ENCODE results near the gene ARHGEF16. TPM values are rescaled to one million over a fixed set of nuclear protein-coding genes. Genes with fewer than 3 reads are reported as not detected.

The ARHGEF16 gene
- total RNA-seq, 1 experiment from 2014 or later: 4.7 TPM

DNA sequence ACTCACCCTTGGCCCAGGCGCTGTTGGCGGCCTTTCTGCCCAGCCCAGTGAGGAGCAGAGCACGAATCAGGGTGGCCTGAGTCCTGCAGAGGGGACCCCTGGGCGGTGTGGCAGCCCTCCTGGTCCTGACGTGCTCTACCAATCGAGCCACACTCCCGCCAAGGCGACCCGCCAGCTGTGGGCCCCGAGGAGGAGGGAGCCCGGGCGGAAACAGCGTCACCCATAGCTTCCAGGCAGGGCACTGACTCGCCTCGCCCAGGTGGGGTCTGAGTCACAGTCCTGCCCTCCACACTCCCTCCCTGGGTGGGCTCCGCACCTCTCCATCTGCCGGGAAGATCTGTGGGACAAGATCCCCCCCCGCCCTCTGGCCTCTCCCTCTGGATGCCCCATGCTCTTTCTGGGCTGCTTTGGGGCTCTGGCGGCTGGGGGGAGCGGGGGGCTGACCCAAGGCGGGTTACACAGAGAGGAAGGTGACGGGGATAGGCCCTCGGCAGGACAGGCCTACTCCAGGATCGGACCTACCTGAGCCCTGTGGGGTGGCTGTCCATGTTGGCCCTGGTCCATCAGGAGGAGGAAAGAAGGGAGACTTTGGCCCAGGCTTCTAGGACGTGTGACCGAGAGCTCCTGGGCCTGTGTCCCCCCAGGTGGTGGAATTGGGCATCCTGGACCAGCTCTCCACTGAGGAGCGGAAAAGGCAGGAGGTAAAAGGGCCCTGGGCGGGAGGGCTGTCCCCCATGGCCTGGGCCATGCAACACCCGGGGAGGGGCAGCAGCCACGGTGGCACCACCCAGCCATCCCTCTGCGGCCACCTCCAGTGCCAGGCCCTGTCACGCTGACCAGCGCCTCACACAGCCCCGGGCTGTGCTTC, 14.0 kb downstream of the ARHGEF16 start:
- DNase-seq (ENCODE audit: low read depth): peak; percentile 90

DNA sequence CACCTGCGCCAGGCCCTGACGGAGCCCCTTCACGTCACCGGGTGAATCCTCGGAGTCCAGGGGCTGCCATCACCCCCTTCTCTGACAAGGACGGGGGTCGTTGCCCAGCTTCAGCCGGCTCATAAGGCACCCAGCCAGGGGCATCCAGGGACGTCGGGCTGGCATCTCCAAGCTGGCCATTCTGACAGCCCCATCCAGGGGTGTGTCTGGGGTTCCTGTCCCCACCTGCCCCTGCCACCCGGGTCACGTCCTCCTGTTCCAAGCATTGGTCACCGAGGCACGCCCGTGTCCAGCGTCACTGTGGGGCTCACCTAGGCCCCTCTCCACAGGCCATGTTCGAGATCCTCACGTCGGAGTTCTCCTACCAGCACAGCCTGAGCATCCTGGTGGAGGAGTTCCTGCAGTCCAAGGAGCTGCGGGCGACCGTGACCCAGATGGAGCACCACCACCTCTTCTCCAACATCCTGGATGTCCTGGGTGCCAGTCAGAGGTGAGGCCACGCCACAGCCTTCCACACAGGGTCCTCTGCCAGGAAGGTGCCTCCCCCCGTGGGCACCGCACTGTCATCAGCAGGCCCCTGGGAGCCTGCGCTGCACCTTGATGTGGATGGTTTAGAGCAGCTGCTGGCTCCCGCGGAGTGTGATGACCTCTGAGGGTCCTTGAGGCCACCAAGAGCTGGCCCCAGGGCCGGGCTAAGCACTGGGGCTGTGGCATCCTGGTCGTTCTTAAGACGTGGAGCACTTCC, 14.8 kb downstream of the ARHGEF16 start:
- no peak for DNase-seq (ENCODE audit: low read depth)

DNA sequence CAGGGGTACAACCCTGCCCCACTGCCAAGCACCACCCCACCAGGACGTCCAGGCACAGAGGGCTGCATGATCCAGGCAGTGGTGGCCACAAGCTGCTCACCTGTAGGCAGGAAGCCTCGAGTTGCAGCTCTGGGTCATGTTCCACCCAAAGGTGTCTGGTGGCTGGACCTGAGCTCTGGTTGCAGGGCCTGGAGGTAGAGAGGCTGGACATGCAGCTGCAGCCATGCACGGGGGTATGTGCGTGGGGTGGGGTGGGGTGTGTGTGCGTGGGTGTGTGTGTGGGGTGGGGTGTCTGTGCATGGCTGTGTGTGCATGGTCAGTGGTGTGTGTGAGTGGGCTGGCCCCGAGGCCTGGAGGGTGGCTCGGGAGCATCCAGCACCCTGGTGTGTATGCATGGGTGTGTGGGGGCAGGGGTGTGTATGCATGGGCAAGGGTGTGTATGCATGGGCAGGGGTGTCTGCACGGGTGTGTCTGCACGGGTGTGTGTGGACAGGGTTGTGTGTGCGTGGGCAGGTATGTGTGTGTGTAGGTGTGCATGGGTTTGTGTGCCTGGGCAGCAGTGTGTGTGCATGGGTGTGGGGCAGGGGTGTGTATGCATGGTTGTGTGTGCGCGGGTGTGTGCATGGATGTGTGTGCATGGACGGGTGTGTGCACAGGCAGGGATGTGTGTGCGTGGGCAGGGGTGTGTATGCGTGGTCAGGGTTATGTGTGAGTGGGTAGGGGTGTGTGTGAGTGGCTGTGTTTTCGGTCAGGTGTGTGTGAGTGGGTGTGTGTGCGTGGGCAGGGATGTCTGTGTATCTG, 15.6 kb downstream of the ARHGEF16 start:
- DNase-seq (ENCODE audit: low read depth): no peak

- no peak for DNase-seq (ENCODE audit: low read depth)
These were observed 16.3 kb downstream of the ARHGEF16 start for GRCh38 chr1:3470650-3471355.

DNA sequence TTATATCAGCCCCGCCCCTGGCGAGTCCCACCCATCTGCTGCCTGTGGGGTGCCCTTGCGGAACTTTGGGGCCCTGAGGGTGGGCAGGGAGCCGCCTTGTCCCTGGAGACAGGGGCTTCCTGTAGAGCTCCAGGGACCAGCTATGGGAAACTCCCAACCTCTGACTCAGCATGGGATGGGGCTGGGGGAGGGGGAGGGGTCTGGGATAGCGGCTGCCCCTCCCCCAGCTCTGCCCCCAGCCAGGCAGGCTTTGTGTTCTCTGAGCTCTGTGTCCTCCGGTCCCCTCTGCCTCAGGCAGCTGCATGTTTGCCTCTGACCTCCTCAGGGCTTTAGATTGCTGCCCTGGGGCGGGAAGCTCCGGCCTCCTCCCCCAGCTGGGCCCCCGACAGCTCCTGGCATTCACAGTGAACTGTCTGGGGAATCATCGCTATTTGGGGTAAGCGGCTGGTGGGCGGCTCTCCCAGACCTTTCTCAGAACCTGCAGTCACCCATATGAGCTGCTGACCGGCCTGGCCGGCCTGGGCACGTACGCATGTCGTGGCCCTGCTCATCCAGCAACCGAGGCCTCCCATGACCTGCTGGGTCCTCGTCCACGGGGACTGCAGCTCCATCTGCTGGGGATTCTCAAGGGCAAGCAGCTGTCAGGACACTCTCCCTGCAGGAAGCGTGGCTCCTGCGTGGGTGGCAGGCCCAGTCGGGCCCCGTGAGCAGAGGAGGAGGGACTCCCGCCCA, 17.1 kb downstream of the ARHGEF16 start:
- DNase-seq (ENCODE audit: low read depth): peak; percentile 85

DNA sequence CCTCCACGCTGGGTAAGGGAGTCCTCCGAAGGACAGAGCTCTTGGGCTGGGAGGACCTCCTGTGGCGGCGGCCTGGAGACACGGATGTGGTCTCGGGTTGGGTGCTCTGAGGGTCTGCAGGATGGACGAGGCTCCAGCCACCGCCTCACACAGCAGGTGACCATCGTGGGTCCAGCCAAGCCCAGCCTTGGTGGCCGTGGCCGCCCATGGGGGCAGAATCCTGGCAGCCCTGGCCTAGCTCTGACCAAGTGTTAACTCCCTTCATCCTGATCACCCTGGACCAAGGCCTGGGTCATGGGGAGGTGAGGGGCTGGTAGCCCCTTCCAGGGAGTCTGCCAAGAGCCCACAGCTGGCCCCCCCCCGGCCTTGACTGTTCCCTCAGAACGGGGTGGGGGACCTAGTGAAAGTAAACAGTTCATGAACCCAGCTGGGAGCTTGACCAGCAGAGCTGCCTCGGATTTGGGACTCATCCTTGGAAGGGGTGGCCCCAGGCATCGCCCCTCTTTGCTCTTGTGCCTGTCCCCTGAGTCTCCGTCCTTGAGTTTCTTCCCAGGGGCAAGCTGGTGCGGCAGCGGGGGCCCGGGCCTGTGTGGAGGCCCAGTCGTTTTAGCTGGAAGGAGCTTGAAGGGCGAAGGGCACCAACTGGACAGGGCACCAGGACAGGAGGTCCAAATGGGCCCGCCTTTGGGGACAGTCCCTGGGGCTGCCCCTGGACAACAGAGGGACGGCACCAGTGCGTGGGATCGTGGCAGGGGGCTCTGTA, 17.8 kb downstream of the ARHGEF16 start:
- no peak for DNase-seq (ENCODE audit: low read depth)

DNA sequence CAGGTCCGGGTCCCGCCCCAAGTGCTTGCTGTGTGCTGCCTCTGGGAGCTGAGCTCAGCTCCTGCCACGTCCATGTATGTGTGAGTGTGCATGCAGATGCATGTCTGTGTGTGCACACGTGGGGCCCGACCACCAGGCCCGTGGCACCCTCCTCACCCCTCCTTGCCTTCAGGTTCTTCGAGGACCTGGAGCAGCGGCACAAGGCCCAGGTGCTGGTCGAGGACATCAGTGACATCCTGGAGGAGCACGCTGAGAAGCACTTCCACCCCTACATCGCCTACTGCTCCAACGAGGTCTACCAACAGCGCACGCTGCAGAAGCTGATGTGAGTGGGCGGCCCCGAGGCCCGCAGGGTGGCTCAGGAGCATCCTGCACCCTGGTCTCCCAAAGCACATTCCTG, 18.4 kb downstream of the ARHGEF16 start:
- no peak for DNase-seq (ENCODE audit: low read depth)

DNA sequence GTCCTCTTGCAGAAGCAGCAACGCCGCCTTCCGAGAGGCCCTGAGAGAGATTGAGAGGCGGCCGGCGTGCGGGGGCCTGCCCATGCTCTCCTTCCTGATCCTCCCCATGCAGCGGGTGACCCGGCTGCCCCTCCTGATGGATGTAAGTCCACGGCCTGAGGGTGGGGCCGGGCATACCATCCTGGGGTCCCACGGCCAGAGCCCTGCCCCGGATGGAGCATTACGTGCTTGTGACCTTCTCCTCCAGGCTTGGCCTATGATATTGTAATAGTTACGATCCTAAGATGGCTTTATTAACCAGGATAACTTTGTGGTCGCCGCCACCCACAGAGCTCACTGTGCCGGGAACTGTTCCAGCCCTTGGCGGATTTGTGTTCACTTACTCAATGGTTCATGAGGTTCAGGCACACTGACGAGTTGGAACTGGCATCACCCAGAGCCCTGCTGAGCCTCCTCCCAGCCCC, 18.9 kb downstream of the ARHGEF16 start:
- DNase-seq (ENCODE audit: low read depth): peak; percentile 90

DNA sequence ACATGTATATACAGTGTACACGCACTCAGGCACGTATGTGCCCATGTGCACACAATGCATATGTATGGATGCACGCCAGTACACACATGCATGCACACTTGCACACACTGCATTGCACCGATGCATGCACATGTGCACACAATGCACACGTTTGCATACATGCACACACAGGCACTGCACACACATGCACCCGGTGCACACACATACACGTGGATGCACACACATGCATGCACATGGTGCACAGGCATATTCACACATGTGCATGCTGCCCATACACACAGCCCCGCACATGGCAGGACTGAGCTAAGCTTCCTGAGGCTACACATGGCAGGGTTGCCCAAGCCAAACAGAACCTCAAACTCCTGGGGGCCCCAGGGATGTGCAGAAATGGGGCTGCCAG, 19.6 kb downstream of the ARHGEF16 start:
- DNase-seq (ENCODE audit: low read depth): no peak

DNA sequence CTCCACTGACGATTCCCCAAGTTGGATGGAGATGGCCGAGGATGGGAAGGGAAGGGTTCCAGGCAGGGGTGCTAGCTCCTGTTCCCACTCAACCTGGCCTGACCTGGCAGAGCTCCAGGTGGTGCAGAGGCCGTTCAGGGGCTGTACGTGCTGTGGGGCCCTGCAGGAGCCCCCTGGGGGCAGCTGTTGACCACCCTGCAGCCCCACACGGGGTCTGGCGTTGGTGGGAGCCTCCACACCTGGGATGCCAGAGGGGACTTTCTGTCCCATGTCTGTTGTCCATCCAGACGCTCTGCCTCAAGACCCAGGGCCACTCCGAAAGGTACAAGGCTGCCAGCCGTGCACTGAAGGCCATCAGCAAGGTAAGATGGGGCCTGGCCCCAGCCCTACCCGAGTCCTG, 20.0 kb downstream of the ARHGEF16 start:
- DNase-seq (ENCODE audit: low read depth): no peak

DNA sequence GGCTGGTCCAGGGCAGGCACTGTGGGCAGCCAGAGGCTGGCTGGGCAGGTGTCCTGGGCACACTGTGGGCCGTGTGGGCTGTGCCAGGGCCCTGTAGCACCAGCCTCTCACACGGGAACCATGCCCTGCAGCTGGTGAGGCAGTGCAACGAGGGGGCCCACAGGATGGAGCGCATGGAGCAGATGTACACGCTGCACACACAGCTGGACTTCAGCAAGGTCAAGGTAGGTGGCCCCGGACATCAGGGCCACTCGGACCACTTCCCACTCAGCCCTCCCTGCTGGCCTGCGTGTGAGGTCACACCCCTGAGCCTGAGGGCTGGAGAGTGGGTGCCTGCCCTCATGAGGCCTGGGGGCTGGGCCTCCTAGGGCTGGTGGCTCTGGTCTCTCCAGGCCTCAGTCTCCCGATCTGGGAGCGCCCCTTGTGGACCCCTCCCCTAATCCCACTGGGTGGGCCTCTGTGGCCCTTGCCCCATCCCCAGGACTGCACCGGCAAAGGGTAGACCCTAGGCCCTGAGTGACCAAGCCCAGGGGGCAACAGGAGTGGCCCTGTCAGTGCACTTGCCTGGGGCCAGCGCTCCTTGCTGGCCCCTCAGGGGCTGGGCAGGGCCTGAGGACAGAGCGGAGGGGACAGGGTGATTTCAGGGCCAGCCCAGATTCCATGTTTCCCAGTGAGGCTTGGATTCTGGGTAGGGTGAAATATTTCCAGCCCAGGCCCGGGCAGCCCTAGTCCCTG, 21.5 kb downstream of the ARHGEF16 start:
- no peak for DNase-seq (ENCODE audit: low read depth)

- no peak for DNase-seq (ENCODE audit: low read depth)
These were observed 22.2 kb downstream of the ARHGEF16 start for GRCh38 chr1:3476666-3477065.

DNA sequence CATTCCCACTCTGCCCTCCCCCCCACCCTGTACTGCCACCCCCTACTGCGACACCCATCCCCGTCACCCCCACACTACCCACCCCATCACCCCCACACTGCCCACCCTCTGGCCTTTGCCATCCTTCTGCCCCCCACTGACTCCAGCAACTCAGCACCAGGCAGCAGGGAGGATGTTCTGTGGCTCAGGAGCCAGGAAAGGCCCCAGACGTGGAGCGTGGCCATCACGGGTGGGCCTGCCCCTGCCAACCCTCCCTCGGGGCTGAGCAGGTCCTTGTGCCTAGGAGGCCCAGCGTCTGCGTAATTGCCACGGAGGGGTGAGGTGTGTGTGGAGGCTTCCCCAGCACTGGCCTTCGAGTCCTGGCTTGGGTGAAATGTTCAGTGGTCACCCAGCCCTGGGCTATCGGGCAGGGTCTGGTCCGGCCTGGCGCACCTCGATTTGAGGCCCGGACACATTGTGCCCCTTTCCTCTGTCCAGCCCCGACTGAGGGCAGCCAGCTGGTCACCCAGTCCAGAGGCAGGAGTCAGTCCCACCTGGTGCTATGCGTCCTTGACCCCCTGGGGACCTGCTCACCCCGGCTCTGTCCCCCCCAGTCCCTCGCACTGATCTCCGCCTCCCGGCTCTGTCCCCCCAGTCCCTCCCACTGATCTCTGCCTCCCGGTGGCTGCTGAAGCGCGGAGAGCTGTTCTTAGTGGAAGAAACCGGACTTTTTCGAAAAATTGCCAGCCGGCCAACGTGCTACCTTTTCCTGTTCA, 23.0 kb downstream of the ARHGEF16 start:
- no peak for DNase-seq (ENCODE audit: low read depth)

GRCh38 chr1:3478187-3478586, 23.7 kb downstream of the ARHGEF16 start:
- no peak for DNase-seq (ENCODE audit: low read depth)

- no peak for DNase-seq (ENCODE audit: low read depth)
These were observed 25.3 kb downstream of the ARHGEF16 start for GRCh38 chr1:3479511-3480368.

GRCh38 chr1:3480369-3480719, 25.9 kb downstream of the ARHGEF16 start:
- DNase-seq (ENCODE audit: low read depth): no peak

- DNase-seq (ENCODE audit: low read depth): no peak
These were observed 26.6 kb downstream of the ARHGEF16 start for GRCh38 chr1:3481046-3481445.

Data from Daoy (cell line).